Colon (tissue), 2 donors: ENCODE data around the gene MEPE.
"Not testable (repeated sequence)": the region's sequence is repeated elsewhere in the genome, so short reads cannot be mapped to it uniquely, and the experiment has no call there.

Experiments used
- FAIRE-seq: peaks from 2 replicates; lab custom pipeline; 2012; peaks lifted over from hg19 to GRCh38; lab: Jason Lieb, UNC
- donor health status: control.
- donor health status: control.

Gene MEPE

GRCh38 chr4:87882861-87883260 lies 50.1 kb downstream of the MEPE start:
- no peak for FAIRE-seq

GRCh38 chr4:87884976-87885549 lies 52.3 kb downstream of the MEPE start:
- no peak for FAIRE-seq

DNA sequence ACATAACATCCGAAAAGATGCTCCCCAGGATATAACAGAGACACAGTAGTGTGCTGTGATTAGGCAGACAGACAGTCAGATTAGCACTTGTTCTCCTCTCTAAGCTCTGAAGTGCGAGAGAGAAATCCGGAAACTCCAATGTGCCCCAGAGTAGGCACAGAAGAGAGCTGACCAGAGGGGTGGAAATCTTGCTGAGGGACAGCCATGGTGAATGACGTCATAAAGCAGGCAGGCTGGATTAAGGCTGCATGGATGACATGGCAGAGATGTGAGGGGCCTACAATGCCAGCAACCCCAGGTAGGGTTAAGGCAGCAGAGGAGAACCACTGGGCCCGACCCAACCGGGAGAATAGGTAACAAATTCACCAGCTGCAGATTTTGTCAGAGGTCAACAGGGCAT lies 53.3 kb downstream of the MEPE start:
- FAIRE-seq: no peak

- not testable (repeated sequence) for FAIRE-seq
These were observed 58.0 kb downstream of the MEPE start for GRCh38 chr4:87890753-87891152.

DNA sequence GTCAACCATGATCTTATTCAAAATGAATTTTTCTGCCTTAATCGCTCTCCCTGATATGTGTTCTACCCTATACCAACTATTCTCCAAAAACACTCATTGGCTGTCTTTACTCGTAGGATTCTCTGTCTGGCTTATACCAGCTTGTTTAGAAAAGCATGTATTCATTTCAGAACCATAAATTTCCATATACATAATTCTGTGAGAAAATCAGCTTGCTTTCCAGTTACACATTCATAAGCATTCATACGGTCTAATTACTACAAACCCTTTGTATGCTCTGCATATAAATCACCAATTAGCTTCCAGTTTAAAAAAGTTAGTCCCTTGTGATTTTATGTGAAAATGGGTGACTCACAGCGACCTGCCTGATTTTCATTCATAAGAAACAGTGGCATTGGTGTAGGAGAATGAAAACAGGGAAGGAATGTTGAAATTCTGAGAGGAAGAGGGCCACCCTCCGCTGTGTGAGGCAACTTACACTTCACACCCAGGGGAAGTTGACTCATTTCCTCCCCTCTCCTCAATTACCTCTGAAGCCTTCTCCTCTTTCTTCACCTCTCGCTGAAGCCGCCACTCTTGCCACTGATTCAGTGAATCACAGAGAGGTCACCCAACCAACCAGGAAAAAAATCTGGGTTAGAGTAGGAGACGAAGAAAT lies 63.3 kb downstream of the MEPE start:
- no peak for FAIRE-seq
